Measurements from ENCODE around the gene TSHZ2. TPM values are rescaled to one million over a fixed set of nuclear protein-coding genes. Genes with fewer than 3 reads are reported as not detected.

TSHZ2 gene
- total RNA-seq, 5 donors from 2014 or later (not counting 1 experiment from before 2014, with no cell fraction given): 20.2 to 42.9 (median 25.8) TPM

GRCh38 chr20:53223626-53224172 lies 251.5 kb downstream of the TSHZ2 start:
- Mint-ChIP-seq H3K27me3 (peaks cover 3 to 16% of the 10 kb centered on the region in 2 donors), H3K27ac (peak overlapping the region in 1 of 2 donors; percentile 19), H3K36me3 (no peaks in the 10 kb centered on the region), H3K4me3 (no peak overlapping the region), H3K9me3 (no peaks in the 10 kb centered on the region), H3K4me1 (peaks cover 0 to 5% (median 0%) of the 10 kb centered on the region in 3 donors)
- ChIA-PET CTCF (interaction anchor here (0.6 to 1.0 kb wide), 3 partner anchors 11 to 975 kb away, joined by 3 read pairs; no protein-coding TSS in a partner anchor), POLR2A (interaction anchor here in 1 of 2 donors (0.5 kb wide), 1 partner anchor 250 kb away, joined by 3 read pairs; no protein-coding TSS in a partner anchor)
- Histone ChIP-seq H3K4me1 (ENCODE audit: control insufficient read depth in 1 of 2, extremely low read depth in 1 of 2, insufficient read depth in 2 of 2, low read length in 2 of 2) (no peaks in the 10 kb centered on the region), H3K27me3 (replicated peaks in 1 of 2; ENCODE audit: control insufficient read depth in 2 of 2, extremely low read depth in 1 of 2, insufficient read depth in 2 of 2, low read length in 1 of 2) (peaks cover 0 to 5% of the 10 kb centered on the region in 2 experiments), H3K9me3 (no peaks in the 10 kb centered on the region), H3K36me3 (ENCODE audit: control insufficient read depth in 2 of 2, extremely low read depth in 1 of 2, insufficient read depth in 1 of 2, low read length in 1 of 2) (no peaks in the 10 kb centered on the region), H3K27ac (ENCODE audit: low read length) (no peak overlapping the region), H3K4me3 (ENCODE audit: control insufficient read depth in 1 of 2, extremely low read depth in 1 of 2, low read length in 1 of 2) (no peak overlapping the region)
- no peak for ATAC-seq (replicated peaks in 1 of 4)
- no CpG with 5 or more reads among the region's 5 CpGs for WGBS (ENCODE audit: insufficient coverage)
- no peak for DNase-seq

GRCh38 chr20:53224851-53225250 lies 252.7 kb downstream of the TSHZ2 start:
- WGBS (ENCODE audit: insufficient coverage): no CpG with 5 or more reads among the region's 1 CpG
- no peaks in the 10 kb centered on the region for H3K36me3 ChIP-seq (ENCODE audit: control insufficient read depth in 2 of 2, extremely low read depth in 1 of 2, insufficient read depth in 1 of 2, low read length in 1 of 2)
- Mint-ChIP-seq H3K36me3 (no peaks in the 10 kb centered on the region), H3K4me1 (peaks cover 0 to 5% (median 0%) of the 10 kb centered on the region in 3 donors), H3K27ac (no peak overlapping the region), H3K4me3 (no peak overlapping the region), H3K27me3 (peaks cover 7 to 19% of the 10 kb centered on the region in 2 donors), H3K9me3 (no peaks in the 10 kb centered on the region)
- no peak for ATAC-seq (replicated peaks in 1 of 4)
- POLR2A ChIA-PET: no interaction called here
- CTCF ChIA-PET: interaction anchor here (0.5 to 1.0 kb wide), 3 partner anchors 12 to 186 kb away, joined by 3 read pairs; no protein-coding TSS in a partner anchor
- H3K4me3 ChIP-seq (ENCODE audit: control insufficient read depth in 1 of 2, extremely low read depth in 1 of 2, low read length in 1 of 2): no peak overlapping the region
- H3K9me3 ChIP-seq: no peaks in the 10 kb centered on the region
- no peaks in the 10 kb centered on the region for H3K4me1 ChIP-seq (ENCODE audit: control insufficient read depth in 1 of 2, extremely low read depth in 1 of 2, insufficient read depth in 2 of 2, low read length in 2 of 2)
- H3K27ac ChIP-seq (ENCODE audit: low read length): no peak overlapping the region
- H3K27me3 ChIP-seq (replicated peaks in 1 of 2; ENCODE audit: control insufficient read depth in 2 of 2, extremely low read depth in 1 of 2, insufficient read depth in 2 of 2, low read length in 1 of 2): peaks cover 0 to 10% of the 10 kb centered on the region in 2 experiments
- no peak for DNase-seq

- Mint-ChIP-seq H3K4me1 (peaks cover 0 to 4% (median 0%) of the 10 kb centered on the region in 3 donors), H3K4me3 (no peak overlapping the region), H3K27me3 (peaks cover 16 to 21% of the 10 kb centered on the region in 2 donors), H3K36me3 (peaks cover 9% of the 10 kb centered on the region), H3K27ac (no peak overlapping the region), H3K9me3 (no peaks in the 10 kb centered on the region)
- H3K27me3 ChIP-seq (replicated peaks in 1 of 2; ENCODE audit: control insufficient read depth in 2 of 2, extremely low read depth in 1 of 2, insufficient read depth in 2 of 2, low read length in 1 of 2): peaks cover 0 to 10% of the 10 kb centered on the region in 2 experiments
- POLR2A ChIA-PET: no interaction called here
- no peak for DNase-seq
- H3K4me3 ChIP-seq (ENCODE audit: control insufficient read depth in 1 of 2, extremely low read depth in 1 of 2, low read length in 1 of 2): no peak overlapping the region
- H3K27ac ChIP-seq (ENCODE audit: low read length): no peak overlapping the region
- whole genome bisulfite sequencing (ENCODE audit: insufficient coverage): 75% methylated on average over 2 of the region's 7 CpGs
- no peaks in the 10 kb centered on the region for H3K36me3 ChIP-seq (ENCODE audit: control insufficient read depth in 2 of 2, extremely low read depth in 1 of 2, insufficient read depth in 1 of 2, low read length in 1 of 2)
- CTCF ChIA-PET: no interaction called here
- no peaks in the 10 kb centered on the region for H3K9me3 ChIP-seq
- no peaks in the 10 kb centered on the region for H3K4me1 ChIP-seq (ENCODE audit: control insufficient read depth in 1 of 2, extremely low read depth in 1 of 2, insufficient read depth in 2 of 2, low read length in 2 of 2)
- ATAC-seq (replicated peaks in 1 of 4): no peak
Observed at GRCh38 chr20:53226826-53227225, 254.7 kb downstream of the TSHZ2 start.

GRCh38 chr20:53227523-53227922 lies 255.4 kb downstream of the TSHZ2 start:
- H3K27me3 Mint-ChIP-seq: peaks cover 12 to 17% of the 10 kb centered on the region in 2 donors
- Histone ChIP-seq H3K36me3 (ENCODE audit: control insufficient read depth in 2 of 2, extremely low read depth in 1 of 2, insufficient read depth in 1 of 2, low read length in 1 of 2) (no peaks in the 10 kb centered on the region), H3K4me1 (ENCODE audit: control insufficient read depth in 1 of 2, extremely low read depth in 1 of 2, insufficient read depth in 2 of 2, low read length in 2 of 2) (no peaks in the 10 kb centered on the region), H3K4me3 (ENCODE audit: control insufficient read depth in 1 of 2, extremely low read depth in 1 of 2, low read length in 1 of 2) (no peak overlapping the region), H3K27me3 (replicated peaks in 1 of 2; ENCODE audit: control insufficient read depth in 2 of 2, extremely low read depth in 1 of 2, insufficient read depth in 2 of 2, low read length in 1 of 2) (peaks cover 0 to 10% of the 10 kb centered on the region in 2 experiments), H3K27ac (ENCODE audit: low read length) (no peak overlapping the region), H3K9me3 (no peaks in the 10 kb centered on the region)
- CTCF ChIA-PET: interaction anchor here (0.6 to 0.7 kb wide), 3 partner anchors 118 to 1210 kb away, joined by 3 to 5 read pairs (median 4); no protein-coding TSS in a partner anchor
- H3K4me1 Mint-ChIP-seq: peaks cover 0 to 4% (median 0%) of the 10 kb centered on the region in 3 donors
- DNase-seq (no peak), ATAC-seq (replicated peaks in 1 of 4) (no peak)
- H3K27ac Mint-ChIP-seq: no peak overlapping the region
- H3K9me3 Mint-ChIP-seq: no peaks in the 10 kb centered on the region
- POLR2A ChIA-PET: no interaction called here
- peaks cover 9% of the 10 kb centered on the region for H3K36me3 Mint-ChIP-seq
- no peak overlapping the region for H3K4me3 Mint-ChIP-seq
- no CpG with 5 or more reads among the region's 3 CpGs for WGBS (ENCODE audit: insufficient coverage)

- Histone ChIP-seq H3K4me1 (ENCODE audit: control insufficient read depth in 1 of 2, extremely low read depth in 1 of 2, insufficient read depth in 2 of 2, low read length in 2 of 2) (no peaks in the 10 kb centered on the region), H3K4me3 (ENCODE audit: control insufficient read depth in 1 of 2, extremely low read depth in 1 of 2, low read length in 1 of 2) (no peak overlapping the region), H3K27ac (ENCODE audit: low read length) (no peak overlapping the region), H3K36me3 (ENCODE audit: control insufficient read depth in 2 of 2, extremely low read depth in 1 of 2, insufficient read depth in 1 of 2, low read length in 1 of 2) (no peaks in the 10 kb centered on the region), H3K9me3 (no peaks in the 10 kb centered on the region), H3K27me3 (replicated peaks in 1 of 2; ENCODE audit: control insufficient read depth in 2 of 2, extremely low read depth in 1 of 2, insufficient read depth in 2 of 2, low read length in 1 of 2) (peaks cover 0 to 6% of the 10 kb centered on the region in 2 experiments)
- peaks cover 0 to 4% (median 0%) of the 10 kb centered on the region in 3 donors for H3K4me1 Mint-ChIP-seq
- no peak overlapping the region for H3K27ac Mint-ChIP-seq
- ChIA-PET POLR2A (no interaction called here), CTCF (no interaction called here)
- no peak for ATAC-seq (replicated peaks in 1 of 4)
- no peak overlapping the region for H3K4me3 Mint-ChIP-seq
- peaks cover 12 to 16% of the 10 kb centered on the region in 2 donors for H3K27me3 Mint-ChIP-seq
- peaks cover 10% of the 10 kb centered on the region for H3K36me3 Mint-ChIP-seq
- no peak for DNase-seq
- peaks cover 0 to 4% (median 0%) of the 10 kb centered on the region in 3 donors for H3K9me3 Mint-ChIP-seq
- whole genome bisulfite sequencing (ENCODE audit: insufficient coverage): no CpG with 5 or more reads among the region's 3 CpGs
Observed at GRCh38 chr20:53231061-53231460, 258.9 kb downstream of the TSHZ2 start.

GRCh38 chr20:53237461-53237860 lies 265.3 kb downstream of the TSHZ2 start:
- Mint-ChIP-seq H3K4me1 (no peaks in the 10 kb centered on the region), H3K27ac (no peak overlapping the region), H3K4me3 (no peak overlapping the region), H3K9me3 (peaks cover 0 to 10% (median 4%) of the 10 kb centered on the region in 3 donors), H3K36me3 (peaks cover 3% of the 10 kb centered on the region), H3K27me3 (peaks cover 0 to 12% of the 10 kb centered on the region in 2 donors)
- Histone ChIP-seq H3K4me1 (ENCODE audit: control insufficient read depth in 1 of 2, extremely low read depth in 1 of 2, insufficient read depth in 2 of 2, low read length in 2 of 2) (no peaks in the 10 kb centered on the region), H3K27ac (ENCODE audit: low read length) (no peak overlapping the region), H3K4me3 (ENCODE audit: control insufficient read depth in 1 of 2, extremely low read depth in 1 of 2, low read length in 1 of 2) (no peak overlapping the region), H3K36me3 (ENCODE audit: control insufficient read depth in 2 of 2, extremely low read depth in 1 of 2, insufficient read depth in 1 of 2, low read length in 1 of 2) (no peaks in the 10 kb centered on the region), H3K9me3 (no peaks in the 10 kb centered on the region), H3K27me3 (replicated peaks in 1 of 2; ENCODE audit: control insufficient read depth in 2 of 2, extremely low read depth in 1 of 2, insufficient read depth in 2 of 2, low read length in 1 of 2) (no peaks in the 10 kb centered on the region)
- no CpG with 5 or more reads among the region's 8 CpGs for WGBS (ENCODE audit: insufficient coverage)
- ChIA-PET CTCF (no interaction called here), POLR2A (no interaction called here)
- DNase-seq (no peak), ATAC-seq (replicated peaks in 1 of 4) (no peak)

Measured in T-cell (primary cell).